HG03457 (cell line): Measurements from ENCODE around the gene SERTM2.

Experiments
- ATAC-seq: cut with Tn5 transposase; IDR thresholded peaks from one replicate; pipeline ENCODE4 v1.9.1; 2021; ENCODE audit warnings: moderate number of reproducible peaks; ENCODE audit not compliant: unreplicated experiment

SERTM2 gene

GRCh38 chrX:111555406-111555958 is 44.0 kb downstream of the SERTM2 start:
- no peak for ATAC-seq

DNA sequence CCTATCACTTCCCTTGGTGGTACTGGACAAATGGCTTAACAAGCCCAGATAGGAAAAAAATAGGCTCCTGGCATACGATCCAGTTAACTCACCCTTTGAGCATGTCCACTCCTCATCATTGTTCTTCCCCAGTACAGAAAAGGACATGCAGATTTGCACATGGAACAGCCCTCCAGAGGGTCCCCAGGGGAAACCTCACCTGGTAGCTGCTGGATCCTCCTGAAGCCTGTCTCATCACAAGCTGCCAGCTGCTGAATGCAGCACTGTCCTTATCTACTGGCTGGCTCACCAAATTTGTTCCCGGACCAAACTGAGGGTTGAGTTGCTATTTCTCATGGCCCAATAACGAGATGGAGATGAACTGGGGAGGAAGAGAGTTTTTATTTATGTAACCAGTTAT is 49.4 kb downstream of the SERTM2 start:
- no peak for ATAC-seq

GRCh38 chrX:111561851-111562250 is 50.4 kb downstream of the SERTM2 start:
- ATAC-seq = no peak

DNA sequence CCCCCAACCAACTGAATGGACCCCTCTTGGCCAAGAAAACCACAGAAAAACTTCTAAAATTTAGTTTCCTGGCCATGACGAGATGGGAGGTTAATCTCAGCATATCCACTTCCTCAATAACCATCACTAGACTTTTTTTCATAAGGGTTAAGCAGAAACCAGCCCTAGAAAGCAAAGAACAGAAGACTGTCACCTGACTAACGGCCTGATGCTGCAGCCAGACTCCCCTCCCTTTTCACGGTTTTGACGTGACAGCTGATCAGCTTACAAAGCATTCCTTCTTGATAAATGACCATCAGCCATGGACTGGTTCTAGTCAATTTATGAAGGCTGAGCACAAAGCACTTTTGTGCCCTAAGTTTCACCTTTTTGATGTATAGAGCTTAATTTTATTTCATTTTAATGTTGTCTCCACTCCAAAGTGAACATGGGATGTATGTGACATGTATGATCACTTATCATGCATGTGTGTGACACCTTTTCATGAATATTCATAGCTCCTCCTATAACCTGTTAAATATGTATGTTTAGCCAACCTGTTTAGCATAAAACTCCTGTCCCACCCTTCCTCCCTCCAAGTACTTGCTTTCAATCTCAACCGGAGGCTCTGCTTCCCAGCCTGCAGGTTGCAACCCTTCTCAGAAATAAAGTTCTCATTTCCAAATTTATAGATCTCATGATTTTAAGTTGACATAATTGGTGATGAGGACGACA is 56.3 kb downstream of the SERTM2 start:
- ATAC-seq = no peak

DNA sequence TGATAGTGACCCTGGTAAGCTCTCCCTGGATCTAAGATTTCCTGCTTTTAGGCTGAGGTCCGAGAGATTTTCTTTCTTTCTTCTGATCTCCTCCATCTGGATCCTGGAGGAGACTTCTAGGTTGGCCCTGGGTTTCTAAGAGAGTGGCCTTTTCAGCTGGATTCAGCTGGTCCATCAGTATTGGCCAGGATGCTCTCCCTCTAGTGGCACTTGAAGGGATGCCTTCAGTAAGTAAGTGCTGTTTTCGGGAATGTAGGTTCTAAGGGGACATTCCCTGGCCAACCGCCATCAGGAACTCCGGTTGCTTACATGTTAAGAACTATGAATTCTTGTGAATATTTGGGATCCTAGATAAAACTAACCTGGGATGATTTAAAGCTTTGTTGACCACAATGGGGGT is 56.9 kb downstream of the SERTM2 start:
- no peak for ATAC-seq

- no peak for ATAC-seq
These were observed 57.4 kb downstream of the SERTM2 start for GRCh38 chrX:111568817-111569216.
